Fibroblast of the aortic adventitia (primary cell): ENCODE results near the gene SMOC2. TPM values are rescaled to one million over a fixed set of nuclear protein-coding genes. Genes with fewer than 3 reads are reported as not detected.

Experiments
- DNase-seq: peaks from one replicate; pipeline ENCODE4 v3.0.0-alpha.2; 2010; ENCODE audit warnings: low read depth
- H3K4me3 ChIP-seq: 2 replicates; pipeline ENCODE4 v1.5.1; 2011; ENCODE audit warnings: low read depth, mild to moderate bottlenecking, control low read depth, low read length, moderate library complexity
- total RNA-seq: library from RNA; depleted of rRNA; stranded (reverse); fragments of >200 nt; gene quantifications from 2 replicates; pipeline ENCODE4 v1.2.3, GENCODE V29; 2012; ENCODE audit warnings: low replicate concordance
- TF ChIP-seq, protein P1 (sequence below): IDR thresholded peaks from 2 replicates; pipeline ENCODE4 v1.5.1; 2011; ENCODE audit warnings: mild to moderate bottlenecking, low read length, control low read depth, inconsistent platforms; ENCODE audit not compliant: insufficient read depth

SMOC2 gene
- total RNA-seq, 1 donor = 0.09 TPM

- H3K4me3 ChIP-seq = no peak overlapping the region
- no peak for DNase-seq
- TF ChIP-seq, protein P1, sequence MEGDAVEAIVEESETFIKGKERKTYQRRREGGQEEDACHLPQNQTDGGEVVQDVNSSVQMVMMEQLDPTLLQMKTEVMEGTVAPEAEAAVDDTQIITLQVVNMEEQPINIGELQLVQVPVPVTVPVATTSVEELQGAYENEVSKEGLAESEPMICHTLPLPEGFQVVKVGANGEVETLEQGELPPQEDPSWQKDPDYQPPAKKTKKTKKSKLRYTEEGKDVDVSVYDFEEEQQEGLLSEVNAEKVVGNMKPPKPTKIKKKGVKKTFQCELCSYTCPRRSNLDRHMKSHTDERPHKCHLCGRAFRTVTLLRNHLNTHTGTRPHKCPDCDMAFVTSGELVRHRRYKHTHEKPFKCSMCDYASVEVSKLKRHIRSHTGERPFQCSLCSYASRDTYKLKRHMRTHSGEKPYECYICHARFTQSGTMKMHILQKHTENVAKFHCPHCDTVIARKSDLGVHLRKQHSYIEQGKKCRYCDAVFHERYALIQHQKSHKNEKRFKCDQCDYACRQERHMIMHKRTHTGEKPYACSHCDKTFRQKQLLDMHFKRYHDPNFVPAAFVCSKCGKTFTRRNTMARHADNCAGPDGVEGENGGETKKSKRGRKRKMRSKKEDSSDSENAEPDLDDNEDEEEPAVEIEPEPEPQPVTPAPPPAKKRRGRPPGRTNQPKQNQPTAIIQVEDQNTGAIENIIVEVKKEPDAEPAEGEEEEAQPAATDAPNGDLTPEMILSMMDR = no peak
Measured at GRCh38 chr6:168518348-168518745, 77.4 kb downstream of the SMOC2 start.

DNA sequence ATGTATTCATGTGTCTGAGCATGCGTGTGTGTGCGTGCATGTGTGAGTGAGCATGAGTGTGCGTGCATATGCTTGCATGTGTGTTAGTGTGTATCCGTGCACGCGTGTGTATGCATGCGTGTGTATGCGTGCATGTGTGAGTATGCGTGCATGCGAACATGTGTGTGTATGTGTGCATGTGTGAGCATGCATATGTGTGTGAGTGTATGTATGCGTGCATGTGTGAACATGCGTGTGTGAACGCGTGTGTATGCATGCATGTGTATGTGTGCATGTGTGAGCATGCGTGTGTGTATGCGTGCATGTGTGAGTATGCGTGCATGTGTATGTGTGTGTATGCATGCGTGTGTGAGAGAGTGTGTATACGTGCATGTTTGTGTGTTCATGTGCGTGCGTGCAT, 77.9 kb downstream of the SMOC2 start:
- no peak overlapping the region for H3K4me3 ChIP-seq
- TF ChIP-seq, protein P1 = no peak
- DNase-seq = no peak

DNA sequence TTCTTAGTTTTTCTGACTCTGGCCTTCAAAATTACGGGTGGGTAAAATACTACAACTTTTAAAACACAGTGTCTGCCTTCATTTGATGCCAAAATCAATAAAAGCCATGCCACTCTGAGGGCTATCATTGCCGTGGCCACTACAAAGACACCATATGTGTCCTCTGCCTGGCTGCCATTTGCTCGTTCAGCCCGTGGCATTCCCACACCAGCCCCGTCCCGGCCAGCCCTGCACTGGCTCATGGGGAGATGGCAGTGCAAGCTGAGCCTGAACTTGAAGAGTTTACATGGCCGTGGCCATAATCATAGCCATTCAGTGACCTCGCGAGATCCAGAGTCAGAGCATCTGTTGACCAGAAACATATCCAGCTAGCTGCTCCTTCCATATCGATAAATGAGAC, 79.2 kb downstream of the SMOC2 start:
- no peak for DNase-seq
- TF ChIP-seq, protein P1 = no peak
- H3K4me3 ChIP-seq = no peak overlapping the region

- H3K4me3 ChIP-seq = no peak overlapping the region
- peak; percentile 38 for DNase-seq
- TF ChIP-seq, protein P1 = no peak
Measured at GRCh38 chr6:168524571-168525001, 83.6 kb downstream of the SMOC2 start.

- DNase-seq = no peak
- no peak overlapping the region for H3K4me3 ChIP-seq
- TF ChIP-seq, protein P1 = no peak
Measured at GRCh38 chr6:168525114-168525513, 84.1 kb downstream of the SMOC2 start.

GRCh38 chr6:168525926-168526630, 85.1 kb downstream of the SMOC2 start:
- H3K4me3 ChIP-seq = no peak overlapping the region
- no peak for DNase-seq
- TF ChIP-seq, protein P1 = no peak

DNA sequence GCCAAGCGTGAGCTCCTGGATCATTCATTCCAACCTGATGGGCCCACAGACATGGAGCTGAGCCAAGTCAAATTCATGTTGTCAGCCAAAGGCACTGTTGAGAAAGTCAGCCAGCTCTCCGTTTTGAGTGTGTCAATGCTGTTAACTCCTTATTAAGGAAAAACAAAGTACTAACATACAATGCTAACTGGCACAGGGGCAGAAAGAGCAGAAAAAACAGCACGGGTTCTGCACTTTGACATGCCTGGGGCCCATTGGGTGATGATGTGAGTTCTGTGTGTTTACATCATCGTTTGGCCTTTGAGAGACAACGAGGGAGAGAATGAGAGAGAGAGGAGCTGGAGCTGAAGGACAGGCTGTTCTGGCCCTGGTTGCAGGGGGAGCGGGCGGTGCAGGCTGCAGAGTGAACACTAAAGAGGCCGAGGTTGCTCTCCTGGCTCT, 85.9 kb downstream of the SMOC2 start:
- H3K4me3 ChIP-seq = no peak overlapping the region

More for the DNA sequence above, 85.9 kb downstream of the SMOC2 start:
- TF ChIP-seq, protein P1 = no peak
- DNase-seq = peak; percentile 67
